ENCODE results near the gene POU2AF3.

The POU2AF3 gene

GRCh38 chr11:111307472-111308108 lies 9.2 kb downstream of the POU2AF3 start:
- TF ChIP-seq GATA2 (IDR thresholded peaks at IDR 0.05; ENCODE audit: low read depth, low read length) (no peak), GATA3 (IDR thresholded peaks at IDR 0.05; ENCODE audit: low read depth, low read length) (no peak)

- TF ChIP-seq GATA2 (IDR thresholded peaks at IDR 0.05; ENCODE audit: low read depth, low read length) (no peak), GATA3 (IDR thresholded peaks at IDR 0.05; ENCODE audit: low read depth, low read length) (no peak)
These were observed 9.8 kb downstream of the POU2AF3 start for GRCh38 chr11:111308140-111308539.

- no peak for TF ChIP-seq GATA3 (IDR thresholded peaks at IDR 0.05; ENCODE audit: low read depth, low read length)
- TF ChIP-seq GATA2 (IDR thresholded peaks at IDR 0.05; ENCODE audit: low read depth, low read length): no peak
These were observed 11.0 kb downstream of the POU2AF3 start for GRCh38 chr11:111309215-111309915.

GRCh38 chr11:111310088-111310487 lies 11.7 kb downstream of the POU2AF3 start:
- TF ChIP-seq GATA2 (IDR thresholded peaks at IDR 0.05; ENCODE audit: low read depth, low read length) (no peak), GATA3 (IDR thresholded peaks at IDR 0.05; ENCODE audit: low read depth, low read length) (no peak)

- no peak for TF ChIP-seq GATA3 (IDR thresholded peaks at IDR 0.05; ENCODE audit: low read depth, low read length)
- no peak for TF ChIP-seq GATA2 (IDR thresholded peaks at IDR 0.05; ENCODE audit: low read depth, low read length)
These were observed 12.4 kb downstream of the POU2AF3 start for GRCh38 chr11:111310723-111311122.

GRCh38 chr11:111312076-111312475 lies 13.7 kb downstream of the POU2AF3 start:
- no peak for TF ChIP-seq GATA3 (IDR thresholded peaks at IDR 0.05; ENCODE audit: low read depth, low read length)
- no peak for TF ChIP-seq GATA2 (IDR thresholded peaks at IDR 0.05; ENCODE audit: low read depth, low read length)

- TF ChIP-seq GATA2 (IDR thresholded peaks at IDR 0.05; ENCODE audit: low read depth, low read length) (no peak), GATA3 (IDR thresholded peaks at IDR 0.05; ENCODE audit: low read depth, low read length) (no peak)
These were observed 20.9 kb downstream of the POU2AF3 start for GRCh38 chr11:111319296-111319695.

GRCh38 chr11:111320728-111321568 lies 22.6 kb downstream of the POU2AF3 start:
- TF ChIP-seq GATA2 (IDR thresholded peaks at IDR 0.05; ENCODE audit: low read depth, low read length) (no peak), GATA3 (IDR thresholded peaks at IDR 0.05; ENCODE audit: low read depth, low read length) (no peak)

- no peak for TF ChIP-seq GATA2 (IDR thresholded peaks at IDR 0.05; ENCODE audit: low read depth, low read length)
- TF ChIP-seq GATA3 (IDR thresholded peaks at IDR 0.05; ENCODE audit: low read depth, low read length): no peak
These were observed 24.2 kb downstream of the POU2AF3 start for GRCh38 chr11:111322534-111322933.

- no peak for TF ChIP-seq GATA3 (IDR thresholded peaks at IDR 0.05; ENCODE audit: low read depth, low read length)
- no peak for TF ChIP-seq GATA2 (IDR thresholded peaks at IDR 0.05; ENCODE audit: low read depth, low read length)
These were observed 26.0 kb downstream of the POU2AF3 start for GRCh38 chr11:111324277-111324720.

- no peak for TF ChIP-seq GATA3 (IDR thresholded peaks at IDR 0.05; ENCODE audit: low read depth, low read length)
- no peak for TF ChIP-seq GATA2 (IDR thresholded peaks at IDR 0.05; ENCODE audit: low read depth, low read length)
These were observed 26.9 kb downstream of the POU2AF3 start for GRCh38 chr11:111325259-111325658.

- TF ChIP-seq GATA3 (IDR thresholded peaks at IDR 0.05; ENCODE audit: low read depth, low read length): no peak
- TF ChIP-seq GATA2 (IDR thresholded peaks at IDR 0.05; ENCODE audit: low read depth, low read length): no peak
These were observed 28.5 kb downstream of the POU2AF3 start for GRCh38 chr11:111326824-111327223.

GRCh38 chr11:111327908-111328624 lies 29.7 kb downstream of the POU2AF3 start:
- TF ChIP-seq GATA2 (IDR thresholded peaks at IDR 0.05; ENCODE audit: low read depth, low read length): no peak
- no peak for TF ChIP-seq GATA3 (IDR thresholded peaks at IDR 0.05; ENCODE audit: low read depth, low read length)

All from SH-SY5Y (cell line).